Uterine smooth muscle cell (primary cell): ENCODE results near the gene ZNF330. TPM values are rescaled to one million over a fixed set of nuclear protein-coding genes. Genes with fewer than 3 reads are reported as not detected.

ENCODE experiments used
- total RNA-seq: library from RNA; depleted of rRNA; stranded (reverse); fragments of >200 nt; gene quantifications from 2 replicates; pipeline ENCODE4 v1.2.3, GENCODE V29; 2014

The ZNF330 gene
- 54.6 and 54.7 TPM in 2 replicates for total RNA-seq

GRCh38 chr4:141220691-141221659 is at the start of gene ZNF330:
Gene ZNF330 (plus strand): TSS chr4:141220895. CDS start chr4:141222372, 1,477 bp downstream.

Other genes with a start within 250 kb of the ZNF330 start
- 1.3 and 2.2 TPM in 2 replicates for gene RNF150, start 87.4 kb upstream of the ZNF330 start, total RNA-seq